Measurements from ENCODE around the gene NEGR1. TPM values are rescaled to one million over a fixed set of nuclear protein-coding genes. Genes with fewer than 3 reads are reported as not detected.

NEGR1 gene
- total RNA-seq, 1 donor from 2014 or later = 9.7 TPM

- no peaks in the 10 kb centered on the region for H3K27me3 ChIP-seq (ENCODE audit: low read depth)
- intact Hi-C loops (cut with micrococcal nuclease) = no loop called here
- no peaks in the 10 kb centered on the region for H3K4me1 ChIP-seq
- peaks cover 5% of the 10 kb centered on the region for H3K9me3 ChIP-seq (replicated peaks)
- TF ChIP-seq CTCF (IDR thresholded peaks at IDR 0.05; ENCODE audit: borderline replicate concordance) = no peak
- no peak overlapping the region for H3K27ac ChIP-seq (replicated peaks)
- DNase-seq = no peak
- H3K4me3 ChIP-seq = no peak overlapping the region
- no peaks in the 10 kb centered on the region for H3K36me3 ChIP-seq
Measured at GRCh38 chr1:71762514-71763255, 519.7 kb downstream of the NEGR1 start.

- Histone ChIP-seq H3K27ac (replicated peaks) (no peak overlapping the region), H3K4me3 (no peak overlapping the region), H3K9me3 (replicated peaks) (no peaks in the 10 kb centered on the region), H3K36me3 (no peaks in the 10 kb centered on the region), H3K27me3 (ENCODE audit: low read depth) (no peaks in the 10 kb centered on the region), H3K4me1 (no peaks in the 10 kb centered on the region)
- no peak for DNase-seq
- intact Hi-C loops (cut with micrococcal nuclease) = no loop called here
- TF ChIP-seq CTCF (IDR thresholded peaks at IDR 0.05; ENCODE audit: borderline replicate concordance) = no peak
Measured at GRCh38 chr1:71755441-71755840, 526.9 kb downstream of the NEGR1 start.

GRCh38 chr1:71753746-71754145 lies 528.6 kb downstream of the NEGR1 start:
- no peak for TF ChIP-seq CTCF (IDR thresholded peaks at IDR 0.05; ENCODE audit: borderline replicate concordance)
- Histone ChIP-seq H3K36me3 (no peaks in the 10 kb centered on the region), H3K27ac (replicated peaks) (no peak overlapping the region), H3K27me3 (ENCODE audit: low read depth) (no peaks in the 10 kb centered on the region), H3K9me3 (replicated peaks) (no peaks in the 10 kb centered on the region), H3K4me3 (no peak overlapping the region), H3K4me1 (no peaks in the 10 kb centered on the region)
- intact Hi-C loops (cut with micrococcal nuclease) = no loop called here
- DNase-seq = no peak

DNA sequence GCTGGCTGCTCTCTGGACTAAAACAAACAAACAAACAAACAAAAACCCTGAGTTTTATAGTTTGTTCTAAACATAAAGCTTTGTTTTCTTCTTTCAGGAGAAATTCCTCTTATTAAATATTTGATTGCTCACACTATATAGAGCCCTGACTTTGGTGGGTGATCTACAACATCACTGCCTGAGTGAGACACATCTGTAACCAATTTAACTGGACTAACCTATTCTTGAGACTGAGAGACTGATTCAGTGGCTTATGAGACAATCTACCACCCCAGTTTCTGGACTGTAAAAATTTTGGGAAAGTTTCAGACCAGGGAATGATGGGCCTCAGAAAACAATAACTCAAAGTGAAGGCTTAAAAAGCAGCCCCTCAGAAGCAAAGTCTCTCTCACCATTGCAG lies 537.0 kb downstream of the NEGR1 start:
- intact Hi-C loops (cut with micrococcal nuclease) = no loop called here
- Histone ChIP-seq H3K27ac (replicated peaks) (no peak overlapping the region), H3K27me3 (ENCODE audit: low read depth) (no peaks in the 10 kb centered on the region), H3K36me3 (no peaks in the 10 kb centered on the region), H3K9me3 (replicated peaks) (peaks cover 2% of the 10 kb centered on the region), H3K4me3 (no peak overlapping the region), H3K4me1 (no peaks in the 10 kb centered on the region)
- DNase-seq = no peak
- no peak for TF ChIP-seq CTCF (IDR thresholded peaks at IDR 0.05; ENCODE audit: borderline replicate concordance)

DNA sequence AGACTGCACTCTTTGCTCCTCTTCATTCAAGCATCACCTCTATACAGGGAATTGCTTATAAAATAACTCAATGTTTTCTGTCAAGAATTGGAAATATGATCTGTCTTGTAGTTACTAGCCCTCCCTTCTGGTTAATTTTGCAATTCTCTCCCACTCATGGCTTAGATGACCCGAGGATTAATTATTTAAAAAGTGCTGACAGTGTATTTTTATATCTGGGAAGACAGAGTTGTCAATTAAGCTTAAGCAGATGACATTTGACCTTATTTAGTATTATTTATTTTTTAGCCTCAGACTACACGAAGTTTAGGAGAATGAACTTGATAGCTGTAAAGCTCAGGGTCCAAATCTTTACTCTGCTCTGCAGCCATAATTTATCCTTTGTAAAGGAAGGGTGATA lies 538.5 kb downstream of the NEGR1 start:
- no peak for DNase-seq
- no peaks in the 10 kb centered on the region for H3K27me3 ChIP-seq (ENCODE audit: low read depth)
- intact Hi-C loops (cut with micrococcal nuclease) = no loop called here
- H3K36me3 ChIP-seq = no peaks in the 10 kb centered on the region
- no peak overlapping the region for H3K4me3 ChIP-seq
- no peak overlapping the region for H3K27ac ChIP-seq (replicated peaks)
- H3K4me1 ChIP-seq = no peaks in the 10 kb centered on the region
- H3K9me3 ChIP-seq (replicated peaks) = peaks cover 8% of the 10 kb centered on the region
- TF ChIP-seq CTCF (IDR thresholded peaks at IDR 0.05; ENCODE audit: borderline replicate concordance) = no peak

All from left ventricle myocardium inferior (tissue), 1 donor.